Measurements from ENCODE around the gene GJC2. TPM values are rescaled to one million over a fixed set of nuclear protein-coding genes. Genes with fewer than 3 reads are reported as not detected.

The GJC2 gene
- total RNA-seq, 1 experiment from 2014 or later = 18.5 TPM

DNA sequence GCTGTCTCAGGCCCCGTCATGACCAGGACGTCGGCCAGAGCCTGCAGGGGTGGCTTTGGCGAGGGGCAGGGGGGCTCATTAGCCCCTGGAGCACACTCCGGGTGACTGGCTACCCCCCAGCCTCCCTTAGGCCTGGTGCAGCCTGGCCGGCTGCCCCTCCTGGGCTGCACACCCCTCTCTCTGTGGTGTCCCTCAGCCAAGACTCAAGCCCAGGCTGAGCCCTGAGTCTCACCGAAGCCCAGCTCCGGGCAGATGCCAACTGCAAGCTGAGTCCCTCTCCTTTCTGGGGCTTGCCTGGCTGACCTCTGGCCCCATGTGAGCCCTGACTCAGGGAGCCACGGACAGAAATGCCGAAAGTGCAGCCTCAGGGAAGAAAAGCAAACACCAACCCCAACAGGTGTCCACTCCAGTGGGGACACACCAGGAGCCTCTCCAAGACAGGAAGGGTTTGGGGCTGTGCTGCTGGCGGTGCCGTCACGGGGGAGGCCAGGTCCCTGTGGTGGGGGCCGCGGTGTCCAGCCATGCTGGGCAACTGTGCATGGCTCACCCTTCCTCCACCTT, 10.6 kb downstream of the GJC2 start:
- CTCF ChIA-PET = interaction anchor here (0.6 to 2.2 kb wide), 3 partner anchors 20 to 38 kb away, joined by 3 to 7 read pairs (median 3); no protein-coding TSS in a partner anchor

DNA sequence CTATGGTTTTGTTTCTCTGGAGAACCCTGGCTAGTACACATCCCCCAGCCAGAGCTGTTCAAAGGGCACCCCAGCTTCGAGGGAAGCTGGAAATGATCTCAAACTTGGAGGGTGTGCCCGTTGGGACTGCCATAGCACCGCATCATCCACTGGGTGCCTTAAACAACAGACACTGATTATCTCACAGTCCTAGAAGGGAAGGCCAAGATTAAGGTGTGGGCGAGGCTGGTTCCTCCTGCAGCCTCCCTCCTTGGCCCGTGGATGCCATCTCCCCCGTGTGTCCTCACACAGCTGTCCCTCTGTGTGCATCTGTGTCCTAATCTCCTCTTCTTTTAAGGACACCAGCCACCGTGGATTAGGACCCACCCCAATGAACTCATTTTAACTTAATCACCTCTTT, 11.6 kb downstream of the GJC2 start:
- peaks cover 41% of the 10 kb centered on the region for H3K4me1 Mint-ChIP-seq (ENCODE audit: insufficient read depth, unreplicated experiment)
- H3K36me3 Mint-ChIP-seq (ENCODE audit: insufficient read depth, unreplicated experiment) = peaks cover 13% of the 10 kb centered on the region
- POLR2A ChIA-PET = interaction anchor here (0.6 to 10.8 kb wide), 6 partner anchors 10 to 598 kb away, joined by 3 to 318 read pairs (median 12); partner anchors contain the start of genes GJC2, GUK1, MRPL55 and ZNF678
- H3K27ac Mint-ChIP-seq (ENCODE audit: low read depth, unreplicated experiment) = peak overlapping the region; percentile 86
- intact Hi-C loops (cut with micrococcal nuclease) = no loop called here
- TF ChIP-seq, protein P1, sequence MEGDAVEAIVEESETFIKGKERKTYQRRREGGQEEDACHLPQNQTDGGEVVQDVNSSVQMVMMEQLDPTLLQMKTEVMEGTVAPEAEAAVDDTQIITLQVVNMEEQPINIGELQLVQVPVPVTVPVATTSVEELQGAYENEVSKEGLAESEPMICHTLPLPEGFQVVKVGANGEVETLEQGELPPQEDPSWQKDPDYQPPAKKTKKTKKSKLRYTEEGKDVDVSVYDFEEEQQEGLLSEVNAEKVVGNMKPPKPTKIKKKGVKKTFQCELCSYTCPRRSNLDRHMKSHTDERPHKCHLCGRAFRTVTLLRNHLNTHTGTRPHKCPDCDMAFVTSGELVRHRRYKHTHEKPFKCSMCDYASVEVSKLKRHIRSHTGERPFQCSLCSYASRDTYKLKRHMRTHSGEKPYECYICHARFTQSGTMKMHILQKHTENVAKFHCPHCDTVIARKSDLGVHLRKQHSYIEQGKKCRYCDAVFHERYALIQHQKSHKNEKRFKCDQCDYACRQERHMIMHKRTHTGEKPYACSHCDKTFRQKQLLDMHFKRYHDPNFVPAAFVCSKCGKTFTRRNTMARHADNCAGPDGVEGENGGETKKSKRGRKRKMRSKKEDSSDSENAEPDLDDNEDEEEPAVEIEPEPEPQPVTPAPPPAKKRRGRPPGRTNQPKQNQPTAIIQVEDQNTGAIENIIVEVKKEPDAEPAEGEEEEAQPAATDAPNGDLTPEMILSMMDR (IDR thresholded peaks at IDR 0.05; ENCODE audit: unreplicated experiment) = no peak
- H3K4me3 Mint-ChIP-seq (ENCODE audit: unreplicated experiment) = peak overlapping the region; percentile 70
- no TSS peak for BruUV-seq (replicated peaks)
- H3K27me3 Mint-ChIP-seq (ENCODE audit: insufficient read depth, unreplicated experiment) = no peaks in the 10 kb centered on the region
- DNase-seq (ENCODE audit: unreplicated experiment) = no peak
- no peaks in the 10 kb centered on the region for H3K9me3 Mint-ChIP-seq (ENCODE audit: unreplicated experiment)
- CTCF ChIA-PET = interaction anchor here (0.6 to 7.1 kb wide), 4 partner anchors 19 to 237 kb away, joined by 3 to 72 read pairs (median 5); partner anchors contain the start of gene GUK1

More for the DNA sequence above, 10.6 kb downstream of the GJC2 start:
- H3K36me3 Mint-ChIP-seq (ENCODE audit: insufficient read depth, unreplicated experiment) = peaks cover 7% of the 10 kb centered on the region
- intact Hi-C loops (cut with micrococcal nuclease) = no loop called here
- no peak overlapping the region for H3K4me3 Mint-ChIP-seq (ENCODE audit: unreplicated experiment)
- POLR2A ChIA-PET = interaction anchor here (0.7 to 10.8 kb wide), 3 partner anchors 12 to 25 kb away, joined by 3 to 318 read pairs (median 4); partner anchors contain the start of gene GUK1
- peaks cover 44% of the 10 kb centered on the region for H3K4me1 Mint-ChIP-seq (ENCODE audit: insufficient read depth, unreplicated experiment)
- H3K9me3 Mint-ChIP-seq (ENCODE audit: unreplicated experiment) = no peaks in the 10 kb centered on the region
- no peak for DNase-seq (ENCODE audit: unreplicated experiment)
- H3K27me3 Mint-ChIP-seq (ENCODE audit: insufficient read depth, unreplicated experiment) = no peaks in the 10 kb centered on the region
- TF ChIP-seq, protein P1 (IDR thresholded peaks at IDR 0.05; ENCODE audit: unreplicated experiment) = no peak
- no peak overlapping the region for H3K27ac Mint-ChIP-seq (ENCODE audit: low read depth, unreplicated experiment)
- no TSS peak for BruUV-seq (replicated peaks)

DNA sequence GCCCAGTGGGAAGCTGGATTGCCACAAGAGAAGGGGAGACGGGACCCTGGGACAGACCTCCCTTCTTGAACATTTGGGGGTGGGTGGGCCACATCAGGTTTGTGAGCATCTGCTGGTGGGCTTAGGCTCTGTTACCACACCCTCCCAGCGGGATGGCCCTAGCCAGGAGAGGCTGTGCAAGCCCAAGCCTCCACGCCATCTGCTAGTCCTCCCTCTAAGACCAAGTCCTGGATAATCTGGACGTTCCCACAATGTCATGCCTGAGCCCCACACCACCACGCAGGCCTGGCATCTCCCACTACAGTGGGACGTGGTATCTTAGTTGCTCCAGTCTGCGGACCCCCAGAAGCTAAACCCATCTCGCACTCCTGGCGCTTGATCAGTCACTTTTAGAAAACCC, 12.1 kb downstream of the GJC2 start:
- Mint-ChIP-seq H3K9me3 (ENCODE audit: unreplicated experiment) (no peaks in the 10 kb centered on the region), H3K4me3 (ENCODE audit: unreplicated experiment) (peak overlapping the region; percentile 70), H3K4me1 (ENCODE audit: insufficient read depth, unreplicated experiment) (peaks cover 44% of the 10 kb centered on the region), H3K27me3 (ENCODE audit: insufficient read depth, unreplicated experiment) (no peaks in the 10 kb centered on the region), H3K36me3 (ENCODE audit: insufficient read depth, unreplicated experiment) (peaks cover 13% of the 10 kb centered on the region), H3K27ac (ENCODE audit: low read depth, unreplicated experiment) (peak overlapping the region; percentile 86)
- no peak for DNase-seq (ENCODE audit: unreplicated experiment)
- POLR2A ChIA-PET = interaction anchor here (1.0 to 10.8 kb wide), 6 partner anchors 10 to 296 kb away, joined by 3 to 318 read pairs (median 44); partner anchors contain the start of genes GJC2, GUK1 and MRPL55
- intact Hi-C loops (cut with micrococcal nuclease) = no loop called here
- CTCF ChIA-PET = interaction anchor here (0.6 to 7.1 kb wide), 6 partner anchors 9 to 237 kb away, joined by 3 to 72 read pairs (median 6); partner anchors contain the start of genes GJC2 and GUK1
- TF ChIP-seq, protein P1 (IDR thresholded peaks at IDR 0.05; ENCODE audit: unreplicated experiment) = no peak
- BruUV-seq (replicated peaks) = no TSS peak

DNA sequence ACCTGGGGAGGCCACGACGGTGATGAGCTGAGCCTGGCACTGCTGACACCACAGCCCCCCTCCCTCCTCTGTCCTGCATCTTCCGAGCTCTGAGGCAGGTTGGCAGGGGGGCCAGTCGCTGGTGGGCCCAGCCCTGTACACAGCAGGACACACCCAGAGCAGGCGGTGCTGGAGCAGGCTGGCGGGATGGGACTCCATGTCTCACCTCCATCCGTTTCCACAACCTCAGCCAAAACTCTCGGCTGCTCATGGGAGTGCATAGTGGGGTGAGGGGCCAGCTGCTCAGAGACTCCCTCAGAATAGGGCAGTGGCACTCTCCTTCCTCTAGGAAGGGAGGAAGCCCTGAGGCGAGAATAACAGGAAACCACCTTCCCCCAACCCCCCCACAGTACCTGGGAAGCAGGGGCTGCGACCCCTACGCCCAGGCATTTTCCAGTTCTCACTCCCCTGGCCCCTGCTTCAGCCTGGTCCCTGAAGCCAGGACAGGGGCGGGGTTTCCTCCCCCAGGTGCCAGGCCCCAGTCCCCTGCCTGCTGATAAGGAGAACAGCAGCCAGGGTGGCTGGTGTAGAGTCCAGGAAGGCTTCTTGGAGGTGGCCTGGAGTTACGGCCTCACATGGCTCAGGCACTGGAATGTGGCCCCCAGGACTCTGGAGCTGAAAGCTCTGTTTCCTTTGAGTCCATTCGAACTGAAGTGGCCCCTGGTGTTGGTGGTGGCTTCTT, 12.7 kb downstream of the GJC2 start:
- POLR2A ChIA-PET = interaction anchor here (1.0 to 10.8 kb wide), 10 partner anchors 10 to 296 kb away, joined by 3 to 318 read pairs (median 14); partner anchors contain the start of genes ARF1, GJC2, GUK1 and MRPL55
- DNase-seq (ENCODE audit: unreplicated experiment) = peak; percentile 66
- TF ChIP-seq, protein P1 (IDR thresholded peaks at IDR 0.05; ENCODE audit: unreplicated experiment) = no peak
- no peaks in the 10 kb centered on the region for H3K27me3 Mint-ChIP-seq (ENCODE audit: insufficient read depth, unreplicated experiment)
- intact Hi-C loops (cut with micrococcal nuclease) = loop anchor here (1.0 kb wide), 1 partner anchor 13 kb away; the partner anchor contains the start of gene GJC2
- peak overlapping the region; percentile 70 for H3K4me3 Mint-ChIP-seq (ENCODE audit: unreplicated experiment)
- peak overlapping the region; percentile 86 for H3K27ac Mint-ChIP-seq (ENCODE audit: low read depth, unreplicated experiment)
- CTCF ChIA-PET = interaction anchor here (0.6 to 7.1 kb wide), 10 partner anchors 10 to 681 kb away, joined by 3 to 72 read pairs (median 4); partner anchors contain the start of genes GJC2 and GUK1
- H3K4me1 Mint-ChIP-seq (ENCODE audit: insufficient read depth, unreplicated experiment) = peaks cover 46% of the 10 kb centered on the region
- TSS peak; percentile 29 for BruUV-seq (replicated peaks)
- peaks cover 13% of the 10 kb centered on the region for H3K36me3 Mint-ChIP-seq (ENCODE audit: insufficient read depth, unreplicated experiment)
- H3K9me3 Mint-ChIP-seq (ENCODE audit: unreplicated experiment) = no peaks in the 10 kb centered on the region
